Stimulated activated CD8-positive, alpha-beta memory T cell treated with anti-CD3 and anti-CD28 coated beads, Interleukin-7, amount 100 ng/mL, for 48 hours (primary cell): ENCODE data around the gene SLC15A3.
"Not testable (repeated sequence)": the region's sequence is repeated elsewhere in the genome, so short reads cannot be mapped to it uniquely, and the experiment has no call there.

Experiments
- DNase-seq, 2 donors: peaks; one replicate each; pipeline ENCODE4 v3.0.0-alpha.2; 2020; ENCODE audit warnings: low read depth in 1 of 2; ENCODE audit errors: extremely low read depth in 1 of 2

The SLC15A3 gene

DNA sequence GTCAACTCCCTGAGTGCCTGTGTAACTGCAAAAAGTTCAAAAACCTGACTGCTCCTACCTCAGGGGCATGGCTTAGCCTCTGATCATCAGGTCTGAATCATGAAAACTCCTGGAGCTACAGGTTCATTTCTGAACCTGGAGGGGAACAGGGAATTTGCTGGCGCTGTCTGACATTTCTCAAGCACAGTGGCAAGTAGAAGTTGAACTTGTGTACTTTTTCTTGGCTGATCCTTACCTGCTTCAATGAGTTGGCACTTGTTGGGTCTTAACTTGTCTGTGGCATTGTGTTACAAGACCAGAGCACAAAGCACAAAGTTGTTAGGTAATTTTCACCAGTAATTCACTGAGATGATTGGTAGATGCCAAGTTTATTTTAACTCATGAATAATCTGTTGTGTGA is 34.7 kb downstream of the SLC15A3 start:
- DNase-seq = no peak

DNA sequence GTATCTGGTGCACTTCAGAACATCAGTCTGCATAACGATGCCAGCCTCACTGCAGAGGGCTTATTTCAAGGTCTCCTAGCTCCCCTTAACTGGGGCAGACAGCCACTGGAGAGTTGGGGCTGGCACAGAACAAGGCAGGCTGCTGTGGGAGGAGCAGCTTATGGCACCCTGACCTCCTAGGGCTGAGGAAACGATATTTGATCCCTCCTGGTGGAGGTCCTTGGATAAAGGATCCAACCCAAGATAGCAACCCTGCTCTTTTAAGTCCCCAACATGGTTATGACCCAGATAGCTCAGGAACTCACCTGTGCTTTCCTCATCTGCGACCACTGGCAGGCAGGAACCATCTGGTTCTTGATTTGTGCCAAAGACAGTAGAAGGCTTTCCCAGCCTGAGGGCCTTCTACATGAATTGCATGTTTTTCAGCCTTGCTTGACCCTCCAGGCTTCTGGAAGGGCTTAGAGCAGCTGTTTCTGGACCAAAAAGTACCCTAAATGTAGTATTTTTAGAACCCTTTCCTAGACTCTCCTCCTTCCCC is 35.2 kb downstream of the SLC15A3 start:
- no peak for DNase-seq

GRCh38 chr11:60915248-60915914 is 36.6 kb downstream of the SLC15A3 start:
- peak; percentile 54 to 68 for DNase-seq

GRCh38 chr11:60914633-60915247 is 37.2 kb downstream of the SLC15A3 start:
- no peak for DNase-seq

GRCh38 chr11:60913793-60914632 is 38.0 kb downstream of the SLC15A3 start, which contains the start of gene TMEM109:
Gene TMEM109, plus strand, starts transcription at chr11:60914158. Its CDS starts 5,536 bp downstream, at chr11:60919694.
- DNase-seq = peak; percentile 65 to 83

- no peak for DNase-seq
Measured at GRCh38 chr11:60912851-60913528, 39.0 kb downstream of the SLC15A3 start.

DNA sequence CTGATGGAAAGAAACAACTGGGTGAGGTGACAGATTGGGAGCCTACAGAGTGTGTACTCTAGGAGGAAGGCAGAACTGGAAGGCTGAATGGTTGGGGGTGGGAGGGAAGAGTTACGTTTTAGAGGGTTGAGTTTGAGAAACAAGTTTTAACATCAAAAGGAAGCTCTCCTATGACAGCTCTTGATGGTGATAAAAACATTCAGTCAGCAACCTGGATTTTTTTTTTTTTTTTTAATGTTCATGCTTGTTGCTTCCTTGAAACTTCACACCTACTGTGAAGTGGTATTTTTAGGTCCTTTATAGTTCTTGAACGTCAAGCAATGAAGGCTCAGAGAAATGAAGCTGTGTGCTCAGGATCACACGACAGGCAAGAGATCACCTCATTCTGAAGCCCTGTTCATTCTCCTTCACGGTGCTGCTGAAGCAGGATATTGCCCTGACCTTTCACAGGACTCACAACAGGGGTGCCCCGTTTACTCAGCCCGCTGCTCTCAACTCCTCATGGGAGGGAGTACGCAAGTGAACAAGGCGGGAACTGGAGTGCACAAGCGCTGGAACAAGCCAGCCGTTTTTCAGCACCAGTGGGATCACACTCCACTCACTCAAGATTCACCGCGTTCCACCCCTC is 39.6 kb downstream of the SLC15A3 start:
- no peak for DNase-seq

DNA sequence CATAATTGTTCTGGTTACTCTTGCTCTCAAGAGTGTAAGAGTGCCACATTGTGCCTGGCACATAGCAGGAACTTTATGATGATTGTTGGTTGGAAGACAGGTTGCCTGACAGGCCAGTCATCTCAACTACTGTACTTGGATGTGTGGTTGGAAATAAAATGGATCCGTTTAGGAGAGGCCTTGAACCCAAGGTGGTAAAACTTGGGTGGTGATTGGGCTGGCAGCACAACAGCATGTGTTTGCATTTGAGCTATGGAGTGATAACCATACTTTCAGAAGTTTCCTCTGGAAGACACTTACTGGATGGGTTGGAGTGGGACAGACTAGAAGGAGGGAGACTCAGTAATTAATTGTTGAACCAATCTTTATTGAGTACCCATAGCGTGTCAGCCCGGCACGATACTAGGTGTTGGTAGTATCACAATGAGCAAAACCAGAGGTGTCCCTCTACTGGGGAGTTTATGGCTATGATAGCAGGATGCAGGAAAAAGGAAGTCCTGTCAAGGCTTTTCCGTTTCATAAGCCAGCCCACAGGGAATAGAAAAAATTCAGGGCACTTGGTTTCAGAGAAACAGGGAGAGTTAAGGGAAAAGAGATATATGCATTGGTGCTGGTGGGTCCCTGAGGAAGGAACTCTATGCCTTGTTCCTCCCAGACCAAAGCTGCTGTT is 41.1 kb downstream of the SLC15A3 start:
- no peak for DNase-seq

GRCh38 chr11:60910281-60910687 is 41.7 kb downstream of the SLC15A3 start:
- no peak for DNase-seq

GRCh38 chr11:60909680-60910280 is 42.2 kb downstream of the SLC15A3 start:
- DNase-seq = not testable (repeated sequence)

DNA sequence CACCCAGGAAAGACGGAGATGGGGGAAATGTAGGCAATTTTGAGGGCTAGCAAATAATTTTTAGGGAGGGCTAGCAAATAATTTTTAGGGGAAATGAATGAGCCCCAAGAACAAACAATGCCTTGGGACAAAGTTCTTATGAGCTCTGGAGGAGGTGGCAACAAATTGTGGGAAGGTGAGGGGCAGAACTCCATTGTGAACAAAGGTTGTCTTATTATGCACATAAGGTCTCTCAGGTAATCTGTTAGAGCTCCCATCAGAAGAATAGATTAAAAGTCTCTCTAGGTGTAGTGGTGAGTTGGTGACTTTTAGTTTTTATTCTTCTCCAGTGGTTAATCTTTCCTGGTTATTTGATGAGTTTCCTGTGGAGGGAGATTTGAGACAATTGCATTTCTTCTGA is 43.2 kb downstream of the SLC15A3 start:
- no peak for DNase-seq

GRCh38 chr11:60906132-60906972 is 45.6 kb downstream of the SLC15A3 start, which contains the start of gene PRPF19:
Gene PRPF19, minus strand, starts transcription at chr11:60906585. Its CDS starts 203 bp downstream, at chr11:60906382.
- peak; percentile 94 to 97 for DNase-seq

GRCh38 chr11:60905551-60906113 is 46.3 kb downstream of the SLC15A3 start:
- no peak for DNase-seq

GRCh38 chr11:60905047-60905446 is 46.9 kb downstream of the SLC15A3 start:
- no peak for DNase-seq

DNA sequence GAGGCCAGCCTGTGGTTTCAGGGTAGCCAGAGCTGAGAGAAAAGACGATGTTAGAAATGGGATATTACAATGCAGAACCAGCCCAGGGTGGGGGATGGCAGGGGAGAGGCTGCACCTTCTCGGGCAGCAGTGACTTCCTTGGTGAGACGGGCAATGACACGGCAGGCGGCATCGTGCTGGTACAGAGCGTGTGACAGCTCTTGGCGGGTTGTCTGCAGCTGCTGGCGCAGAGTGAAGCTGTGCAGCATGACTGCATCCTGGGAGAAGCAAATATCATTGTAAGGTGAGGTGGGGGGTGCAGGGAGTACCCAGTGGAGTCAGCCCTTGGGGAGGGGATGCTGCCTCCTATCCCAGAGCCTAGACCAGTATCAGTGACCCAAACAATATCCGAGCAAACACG is 49.4 kb downstream of the SLC15A3 start:
- no peak for DNase-seq

DNA sequence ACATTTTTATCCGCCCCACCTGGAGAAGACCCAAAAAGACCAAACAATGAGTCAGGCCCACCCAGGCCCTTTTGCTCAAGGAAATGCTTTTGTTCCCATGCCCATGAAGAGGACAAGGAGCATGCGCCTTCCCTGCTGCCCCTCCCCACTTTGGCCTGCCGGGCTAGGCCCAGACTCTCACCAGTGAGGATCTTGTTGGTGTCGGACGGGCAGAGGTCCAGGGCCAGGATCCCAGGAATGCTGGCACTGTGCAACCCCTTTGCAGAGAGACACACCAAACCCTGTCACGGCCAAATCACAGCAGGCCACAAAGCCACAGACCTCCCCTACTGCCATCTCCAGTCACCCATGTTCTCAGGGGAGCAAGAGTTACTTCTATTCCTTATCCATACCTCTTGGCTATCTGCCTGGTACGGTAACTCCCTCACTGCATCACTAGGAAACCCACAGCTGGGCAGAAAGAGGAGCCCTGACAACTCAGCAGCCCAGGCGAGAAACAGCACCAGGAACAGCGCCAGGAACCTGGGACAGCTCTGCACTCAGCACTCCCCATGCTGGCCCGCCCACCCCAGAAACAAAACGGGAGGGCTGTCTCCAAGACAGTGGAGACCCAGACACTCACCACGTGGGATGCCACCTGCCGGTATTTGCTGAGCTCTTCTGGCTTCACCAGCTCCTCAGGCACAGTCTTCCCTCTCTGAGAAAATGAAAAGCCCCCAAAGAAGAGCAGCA is 51.1 kb downstream of the SLC15A3 start:
- DNase-seq = no peak

DNA sequence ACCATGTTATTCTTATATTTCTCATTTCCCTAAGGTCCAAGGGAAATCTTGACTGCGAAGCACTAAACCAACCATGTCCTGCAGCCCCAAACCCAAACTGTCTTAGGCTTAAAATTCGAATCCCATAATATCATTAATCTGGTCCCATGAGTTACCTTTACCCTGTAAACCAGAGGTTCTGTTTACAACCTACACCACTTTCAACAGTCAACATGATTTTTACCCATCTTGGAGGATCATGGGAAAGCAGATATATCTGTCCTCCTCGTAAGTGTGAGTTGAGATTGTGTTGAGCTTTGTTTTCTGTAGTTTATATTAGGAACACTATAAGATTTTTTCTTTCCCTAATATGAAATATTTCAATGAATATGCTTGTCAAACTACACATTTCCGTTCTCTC is 52.0 kb downstream of the SLC15A3 start:
- no peak for DNase-seq
